ENCODE results near the gene WIPF1. TPM values are rescaled to one million over a fixed set of nuclear protein-coding genes. Genes with fewer than 3 reads are reported as not detected.
A peak's percentile ranks its signal among the peaks of the same experiment; 100 is the strongest.
"Not testable (repeated sequence)": the region's sequence is repeated elsewhere in the genome, so short reads cannot be mapped to it uniquely, and the experiment has no call there.

The WIPF1 gene
- total RNA-seq, 1 experiment from 2014 or later: 6.0 TPM

DNA sequence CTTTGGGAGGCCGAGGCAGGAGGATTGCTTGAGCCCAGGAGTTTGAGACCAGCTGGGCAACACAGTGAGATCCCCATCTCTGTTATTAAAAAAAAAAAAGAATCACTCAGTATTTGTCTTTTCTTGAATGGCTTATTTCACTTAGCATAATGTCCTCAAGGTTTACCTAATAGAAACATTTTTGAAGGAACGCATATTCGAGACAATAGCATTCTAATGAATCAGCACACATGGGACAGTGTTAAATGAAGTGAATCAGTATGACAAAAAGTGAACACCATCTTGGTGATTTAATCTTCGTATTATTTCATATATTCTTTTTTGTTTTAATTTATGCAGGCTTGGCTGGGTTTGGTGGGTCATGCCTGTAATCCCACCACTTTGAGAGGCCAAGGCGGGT, 44.7 kb downstream of the WIPF1 start:
- Mint-ChIP-seq H3K4me3 (ENCODE audit: unreplicated experiment) (no peak overlapping the region), H3K27ac (ENCODE audit: low read depth, unreplicated experiment) (no peak overlapping the region), H3K27me3 (ENCODE audit: insufficient read depth, unreplicated experiment) (no peaks in the 10 kb centered on the region), H3K9me3 (ENCODE audit: unreplicated experiment) (no peaks in the 10 kb centered on the region), H3K36me3 (ENCODE audit: insufficient read depth, unreplicated experiment) (no peaks in the 10 kb centered on the region), H3K4me1 (ENCODE audit: insufficient read depth, unreplicated experiment) (no peaks in the 10 kb centered on the region)
- ChIA-PET CTCF (interaction anchor here (1.0 kb wide), 1 partner anchor 17 kb away, joined by 3 read pairs; no protein-coding TSS in a partner anchor), POLR2A (no interaction called here)
- no TSS peak for BruUV-seq (replicated peaks)
- intact Hi-C loops (cut with micrococcal nuclease): no loop called here
- DNase-seq (ENCODE audit: unreplicated experiment): no peak
- TF ChIP-seq, protein P1, sequence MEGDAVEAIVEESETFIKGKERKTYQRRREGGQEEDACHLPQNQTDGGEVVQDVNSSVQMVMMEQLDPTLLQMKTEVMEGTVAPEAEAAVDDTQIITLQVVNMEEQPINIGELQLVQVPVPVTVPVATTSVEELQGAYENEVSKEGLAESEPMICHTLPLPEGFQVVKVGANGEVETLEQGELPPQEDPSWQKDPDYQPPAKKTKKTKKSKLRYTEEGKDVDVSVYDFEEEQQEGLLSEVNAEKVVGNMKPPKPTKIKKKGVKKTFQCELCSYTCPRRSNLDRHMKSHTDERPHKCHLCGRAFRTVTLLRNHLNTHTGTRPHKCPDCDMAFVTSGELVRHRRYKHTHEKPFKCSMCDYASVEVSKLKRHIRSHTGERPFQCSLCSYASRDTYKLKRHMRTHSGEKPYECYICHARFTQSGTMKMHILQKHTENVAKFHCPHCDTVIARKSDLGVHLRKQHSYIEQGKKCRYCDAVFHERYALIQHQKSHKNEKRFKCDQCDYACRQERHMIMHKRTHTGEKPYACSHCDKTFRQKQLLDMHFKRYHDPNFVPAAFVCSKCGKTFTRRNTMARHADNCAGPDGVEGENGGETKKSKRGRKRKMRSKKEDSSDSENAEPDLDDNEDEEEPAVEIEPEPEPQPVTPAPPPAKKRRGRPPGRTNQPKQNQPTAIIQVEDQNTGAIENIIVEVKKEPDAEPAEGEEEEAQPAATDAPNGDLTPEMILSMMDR (IDR thresholded peaks at IDR 0.05; ENCODE audit: unreplicated experiment): no peak

DNA sequence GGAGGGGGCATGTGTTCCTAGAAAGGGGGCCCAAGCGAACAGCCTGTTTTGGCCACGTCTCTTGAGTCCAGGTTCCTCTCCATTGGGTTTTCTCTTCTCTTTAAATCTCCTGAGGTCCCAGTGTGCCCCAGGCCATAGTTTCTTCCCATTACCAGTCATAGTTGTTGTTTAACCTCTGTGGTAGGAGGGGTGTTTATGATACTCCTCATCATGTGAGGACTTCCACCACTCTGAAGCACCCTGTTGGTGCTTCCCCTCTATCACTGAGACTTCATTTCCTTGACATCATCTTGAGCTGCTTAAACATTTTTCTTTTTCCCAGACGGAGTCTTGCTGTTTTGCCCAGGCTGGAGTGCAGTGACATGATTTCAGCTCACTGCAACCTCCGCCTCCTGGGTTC, 45.9 kb downstream of the WIPF1 start:
- no peaks in the 10 kb centered on the region for H3K9me3 Mint-ChIP-seq (ENCODE audit: unreplicated experiment)
- H3K27me3 Mint-ChIP-seq (ENCODE audit: insufficient read depth, unreplicated experiment): no peaks in the 10 kb centered on the region
- POLR2A ChIA-PET: no interaction called here
- BruUV-seq (replicated peaks): no TSS peak
- no peak overlapping the region for H3K27ac Mint-ChIP-seq (ENCODE audit: low read depth, unreplicated experiment)
- no peak overlapping the region for H3K4me3 Mint-ChIP-seq (ENCODE audit: unreplicated experiment)
- no peaks in the 10 kb centered on the region for H3K4me1 Mint-ChIP-seq (ENCODE audit: insufficient read depth, unreplicated experiment)
- H3K36me3 Mint-ChIP-seq (ENCODE audit: insufficient read depth, unreplicated experiment): no peaks in the 10 kb centered on the region
- intact Hi-C loops (cut with micrococcal nuclease): no loop called here
- DNase-seq (ENCODE audit: unreplicated experiment): no peak
- CTCF ChIA-PET: no interaction called here
- TF ChIP-seq, protein P1 (IDR thresholded peaks at IDR 0.05; ENCODE audit: unreplicated experiment): no peak

DNA sequence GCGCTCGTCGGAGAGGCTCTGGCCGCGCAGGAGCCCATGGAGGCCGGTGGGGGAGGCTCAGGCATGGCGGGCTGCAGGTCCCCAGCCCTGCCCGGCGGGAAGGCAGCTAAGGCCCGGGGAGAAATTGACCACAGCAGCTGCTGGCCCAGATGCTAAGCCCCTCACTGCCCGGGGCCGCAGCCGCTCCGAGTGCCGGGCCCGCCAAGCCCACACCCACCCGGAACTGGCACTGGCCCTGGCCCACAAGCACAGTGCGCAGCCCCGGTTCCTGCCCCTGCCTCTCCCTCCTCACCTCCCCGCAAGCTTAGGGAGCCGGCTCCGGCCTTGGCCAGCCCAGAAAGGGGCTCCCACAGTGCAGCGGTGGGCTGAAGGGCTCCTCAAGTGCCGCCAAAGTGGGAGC, 49.0 kb downstream of the WIPF1 start:
- H3K27ac Mint-ChIP-seq (ENCODE audit: low read depth, unreplicated experiment); POLR2A ChIA-PET; H3K36me3 Mint-ChIP-seq (ENCODE audit: insufficient read depth, unreplicated experiment); DNase-seq (ENCODE audit: unreplicated experiment); H3K9me3 Mint-ChIP-seq (ENCODE audit: unreplicated experiment); H3K4me1 Mint-ChIP-seq (ENCODE audit: insufficient read depth, unreplicated experiment); intact Hi-C loops (cut with micrococcal nuclease); H3K27me3 Mint-ChIP-seq (ENCODE audit: insufficient read depth, unreplicated experiment); H3K4me3 Mint-ChIP-seq (ENCODE audit: unreplicated experiment); BruUV-seq (replicated peaks): not testable (repeated sequence)
- CTCF ChIA-PET: interaction anchor here (0.6 kb wide), 1 partner anchor 88 kb away, joined by 3 read pairs; no protein-coding TSS in a partner anchor

DNA sequence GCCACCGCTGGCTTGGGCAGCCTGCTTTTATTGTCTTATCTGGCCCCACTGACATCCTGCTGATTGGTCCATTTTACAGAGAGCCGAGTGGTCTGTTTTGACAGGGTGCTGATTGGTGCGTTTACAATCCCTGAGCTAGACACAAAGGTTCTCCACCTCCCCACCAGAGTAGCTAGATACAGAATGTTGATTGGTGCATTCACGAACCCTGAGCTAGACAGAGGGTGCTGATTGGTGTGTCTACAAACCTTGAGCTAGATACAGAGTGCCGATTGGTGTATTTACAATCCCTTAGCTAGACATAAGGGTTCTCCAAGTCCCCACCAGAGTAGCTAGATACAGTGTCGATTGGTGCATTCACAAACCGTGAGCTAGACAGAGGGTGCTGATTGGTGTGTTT, 49.6 kb downstream of the WIPF1 start:
- intact Hi-C loops (cut with micrococcal nuclease); H3K36me3 Mint-ChIP-seq (ENCODE audit: insufficient read depth, unreplicated experiment): not testable (repeated sequence)
- CTCF ChIA-PET: interaction anchor here (1.4 to 1.7 kb wide), 2 partner anchors 10 to 12 kb away, joined by 3 to 5 read pairs; no protein-coding TSS in a partner anchor

DNA sequence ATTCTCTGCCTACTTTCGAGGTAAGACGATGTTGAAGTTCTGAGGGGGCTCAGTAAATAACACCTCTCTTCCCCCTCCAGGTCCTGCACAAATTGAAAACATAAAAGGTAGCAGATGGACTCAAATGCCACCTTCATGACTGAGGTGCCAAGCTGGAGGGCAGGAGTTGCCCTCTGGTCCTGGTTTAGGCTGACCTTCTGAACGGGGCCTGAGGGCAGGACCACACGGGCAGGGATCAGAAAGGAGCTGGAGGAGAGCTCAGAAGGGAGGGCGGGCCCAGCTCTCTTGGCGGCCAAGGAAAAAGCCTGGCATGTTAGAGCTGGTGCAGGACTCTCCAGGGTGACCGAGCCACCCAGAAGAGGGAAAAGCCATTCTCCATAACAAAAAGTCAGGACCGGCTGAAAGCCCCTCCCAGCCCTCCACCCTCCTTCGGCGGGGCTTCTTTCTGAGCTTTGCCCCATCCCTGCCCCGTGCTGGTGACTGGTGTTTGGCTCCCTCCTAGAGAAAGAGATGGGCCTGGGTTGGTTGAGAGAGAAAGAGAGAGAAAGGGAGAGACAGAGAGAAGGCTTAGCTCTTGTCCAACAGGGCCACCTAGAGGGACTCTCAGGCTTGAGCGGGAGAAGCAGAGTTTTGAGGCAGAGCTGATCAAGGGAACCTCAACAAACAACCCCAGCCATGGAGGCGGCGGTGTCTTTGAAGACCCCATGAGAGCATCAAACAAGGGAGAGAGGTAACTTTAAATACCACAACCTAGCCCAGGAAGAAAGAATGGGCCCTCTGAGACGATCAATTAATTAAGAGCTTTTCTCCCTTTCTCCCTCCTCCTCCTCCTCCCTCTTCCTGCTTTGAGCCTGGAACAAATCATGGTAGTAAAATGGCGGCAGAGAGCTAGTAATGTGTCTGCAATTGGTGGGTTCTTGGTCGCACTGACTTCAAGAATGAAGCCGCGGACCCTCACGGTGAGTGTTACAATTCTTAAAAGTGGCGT, 50.8 kb downstream of the WIPF1 start:
- ChIA-PET CTCF (interaction anchor here (0.5 to 1.7 kb wide), 10 partner anchors 9 to 227 kb away, joined by 3 to 5 read pairs (median 3); no protein-coding TSS in a partner anchor), POLR2A (no interaction called here)
- no peaks in the 10 kb centered on the region for H3K4me1 Mint-ChIP-seq (ENCODE audit: insufficient read depth, unreplicated experiment)
- no peak overlapping the region for H3K4me3 Mint-ChIP-seq (ENCODE audit: unreplicated experiment)
- no peaks in the 10 kb centered on the region for H3K9me3 Mint-ChIP-seq (ENCODE audit: unreplicated experiment)
- no TSS peak for BruUV-seq (replicated peaks)
- H3K27ac Mint-ChIP-seq (ENCODE audit: low read depth, unreplicated experiment): no peak overlapping the region
- TF ChIP-seq, protein P1 (IDR thresholded peaks at IDR 0.05; ENCODE audit: unreplicated experiment): no peak
- peak; percentile 40 for DNase-seq (ENCODE audit: unreplicated experiment)
- H3K27me3 Mint-ChIP-seq (ENCODE audit: insufficient read depth, unreplicated experiment): no peaks in the 10 kb centered on the region
- H3K36me3 Mint-ChIP-seq (ENCODE audit: insufficient read depth, unreplicated experiment): no peaks in the 10 kb centered on the region
- intact Hi-C loops (cut with micrococcal nuclease): loop anchor here (1.0 kb wide), 1 partner anchor 85 kb away; no protein-coding TSS in a partner anchor

More for the DNA sequence above, 49.6 kb downstream of the WIPF1 start:
- POLR2A ChIA-PET; H3K27me3 Mint-ChIP-seq (ENCODE audit: insufficient read depth, unreplicated experiment); H3K4me1 Mint-ChIP-seq (ENCODE audit: insufficient read depth, unreplicated experiment); DNase-seq (ENCODE audit: unreplicated experiment); H3K27ac Mint-ChIP-seq (ENCODE audit: low read depth, unreplicated experiment); H3K4me3 Mint-ChIP-seq (ENCODE audit: unreplicated experiment); BruUV-seq (replicated peaks); H3K9me3 Mint-ChIP-seq (ENCODE audit: unreplicated experiment): not testable (repeated sequence)
